ENCODE data around the gene MXD4. TPM values are rescaled to one million over a fixed set of nuclear protein-coding genes. Genes with fewer than 3 reads are reported as not detected.

MXD4 gene
- total and polyA plus RNA-seq, 2 experiments from 2014 or later = 6.9 to 19.9 TPM

- TF ChIP-seq, protein P1, sequence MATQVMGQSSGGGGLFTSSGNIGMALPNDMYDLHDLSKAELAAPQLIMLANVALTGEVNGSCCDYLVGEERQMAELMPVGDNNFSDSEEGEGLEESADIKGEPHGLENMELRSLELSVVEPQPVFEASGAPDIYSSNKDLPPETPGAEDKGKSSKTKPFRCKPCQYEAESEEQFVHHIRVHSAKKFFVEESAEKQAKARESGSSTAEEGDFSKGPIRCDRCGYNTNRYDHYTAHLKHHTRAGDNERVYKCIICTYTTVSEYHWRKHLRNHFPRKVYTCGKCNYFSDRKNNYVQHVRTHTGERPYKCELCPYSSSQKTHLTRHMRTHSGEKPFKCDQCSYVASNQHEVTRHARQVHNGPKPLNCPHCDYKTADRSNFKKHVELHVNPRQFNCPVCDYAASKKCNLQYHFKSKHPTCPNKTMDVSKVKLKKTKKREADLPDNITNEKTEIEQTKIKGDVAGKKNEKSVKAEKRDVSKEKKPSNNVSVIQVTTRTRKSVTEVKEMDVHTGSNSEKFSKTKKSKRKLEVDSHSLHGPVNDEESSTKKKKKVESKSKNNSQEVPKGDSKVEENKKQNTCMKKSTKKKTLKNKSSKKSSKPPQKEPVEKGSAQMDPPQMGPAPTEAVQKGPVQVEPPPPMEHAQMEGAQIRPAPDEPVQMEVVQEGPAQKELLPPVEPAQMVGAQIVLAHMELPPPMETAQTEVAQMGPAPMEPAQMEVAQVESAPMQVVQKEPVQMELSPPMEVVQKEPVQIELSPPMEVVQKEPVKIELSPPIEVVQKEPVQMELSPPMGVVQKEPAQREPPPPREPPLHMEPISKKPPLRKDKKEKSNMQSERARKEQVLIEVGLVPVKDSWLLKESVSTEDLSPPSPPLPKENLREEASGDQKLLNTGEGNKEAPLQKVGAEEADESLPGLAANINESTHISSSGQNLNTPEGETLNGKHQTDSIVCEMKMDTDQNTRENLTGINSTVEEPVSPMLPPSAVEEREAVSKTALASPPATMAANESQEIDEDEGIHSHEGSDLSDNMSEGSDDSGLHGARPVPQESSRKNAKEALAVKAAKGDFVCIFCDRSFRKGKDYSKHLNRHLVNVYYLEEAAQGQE (IDR thresholded peaks at IDR 0.05; ENCODE audit: unreplicated experiment) = no peak
- TF ChIP-seq ZNF114 (CRISPR knock-in tag; IDR thresholded peaks at IDR 0.05) (no peak), NANOG (IDR thresholded peaks at IDR 0.05; ENCODE audit: borderline replicate concordance) (no peak)
Measured at GRCh38 chr4:2231082-2231481, 30.8 kb downstream of the MXD4 start (continued).

GRCh38 chr4:2226261-2226660 lies 35.6 kb downstream of the MXD4 start:
- Mint-ChIP-seq H3K36me3 (ENCODE audit: low read depth) (no peaks in the 10 kb centered on the region; the same call in 2 of the 3 replicates), H3K27me3 (ENCODE audit: insufficient read depth, low read depth, poor library complexity) (peaks cover 5% of the 10 kb centered on the region), H3K4me1 (peaks cover 31% of the 10 kb centered on the region), H3K4me3 (no peak overlapping the region), H3K27ac (no peak overlapping the region; the same call in 1 of the 2 replicates), H3K9me3 (no peaks in the 10 kb centered on the region)
- H4K20me1 ChIP-seq (replicated peaks; ENCODE audit: insufficient read depth) = peaks cover 4% of the 10 kb centered on the region; the same call in 1 of the 2 replicates
- H3K79me2 ChIP-seq (replicated peaks; ENCODE audit: insufficient read depth) = no peaks in the 10 kb centered on the region
- H3F3A ChIP-seq (replicated peaks; ENCODE audit: low read depth) = no peaks in the 10 kb centered on the region; the same call in 1 of the 2 replicates
- no peak for ATAC-seq
- H3K27ac ChIP-seq (ENCODE audit: low read depth) = no peak overlapping the region
- H3K4me3 ChIP-seq = no peak overlapping the region
- H3K27me3 ChIP-seq (ENCODE audit: insufficient read depth) = no peaks in the 10 kb centered on the region
- H3K4me2 ChIP-seq = no peak overlapping the region
- peaks cover 20% of the 10 kb centered on the region for H3K4me1 ChIP-seq (ENCODE audit: insufficient read depth)
- no peak for DNase-seq (ENCODE audit: low spot score)
- no peak overlapping the region for H2AFZ ChIP-seq
- H3K36me3 ChIP-seq (ENCODE audit: insufficient read depth) = no peaks in the 10 kb centered on the region
- no peaks in the 10 kb centered on the region for H3K9me2 ChIP-seq (ENCODE audit: insufficient read depth)
- TF ChIP-seq, protein P1 (IDR thresholded peaks at IDR 0.05; ENCODE audit: unreplicated experiment) = no peak
- TF ChIP-seq NANOG (IDR thresholded peaks at IDR 0.05; ENCODE audit: borderline replicate concordance) (no peak), ZNF114 (CRISPR knock-in tag; IDR thresholded peaks at IDR 0.05) (no peak), STAT1 (IDR thresholded peaks at IDR 0.05; ENCODE audit: unreplicated experiment) (no peak), ETS1 (IDR thresholded peaks at IDR 0.05) (no peak), CREB1 (CRISPR knock-in tag; IDR thresholded peaks at IDR 0.05; ENCODE audit: low read depth) (no peak), EZH2 (IDR thresholded peaks at IDR 0.05; ENCODE audit: low read depth, unreplicated experiment) (no peak)
- TF ChIP-seq, protein P2, sequence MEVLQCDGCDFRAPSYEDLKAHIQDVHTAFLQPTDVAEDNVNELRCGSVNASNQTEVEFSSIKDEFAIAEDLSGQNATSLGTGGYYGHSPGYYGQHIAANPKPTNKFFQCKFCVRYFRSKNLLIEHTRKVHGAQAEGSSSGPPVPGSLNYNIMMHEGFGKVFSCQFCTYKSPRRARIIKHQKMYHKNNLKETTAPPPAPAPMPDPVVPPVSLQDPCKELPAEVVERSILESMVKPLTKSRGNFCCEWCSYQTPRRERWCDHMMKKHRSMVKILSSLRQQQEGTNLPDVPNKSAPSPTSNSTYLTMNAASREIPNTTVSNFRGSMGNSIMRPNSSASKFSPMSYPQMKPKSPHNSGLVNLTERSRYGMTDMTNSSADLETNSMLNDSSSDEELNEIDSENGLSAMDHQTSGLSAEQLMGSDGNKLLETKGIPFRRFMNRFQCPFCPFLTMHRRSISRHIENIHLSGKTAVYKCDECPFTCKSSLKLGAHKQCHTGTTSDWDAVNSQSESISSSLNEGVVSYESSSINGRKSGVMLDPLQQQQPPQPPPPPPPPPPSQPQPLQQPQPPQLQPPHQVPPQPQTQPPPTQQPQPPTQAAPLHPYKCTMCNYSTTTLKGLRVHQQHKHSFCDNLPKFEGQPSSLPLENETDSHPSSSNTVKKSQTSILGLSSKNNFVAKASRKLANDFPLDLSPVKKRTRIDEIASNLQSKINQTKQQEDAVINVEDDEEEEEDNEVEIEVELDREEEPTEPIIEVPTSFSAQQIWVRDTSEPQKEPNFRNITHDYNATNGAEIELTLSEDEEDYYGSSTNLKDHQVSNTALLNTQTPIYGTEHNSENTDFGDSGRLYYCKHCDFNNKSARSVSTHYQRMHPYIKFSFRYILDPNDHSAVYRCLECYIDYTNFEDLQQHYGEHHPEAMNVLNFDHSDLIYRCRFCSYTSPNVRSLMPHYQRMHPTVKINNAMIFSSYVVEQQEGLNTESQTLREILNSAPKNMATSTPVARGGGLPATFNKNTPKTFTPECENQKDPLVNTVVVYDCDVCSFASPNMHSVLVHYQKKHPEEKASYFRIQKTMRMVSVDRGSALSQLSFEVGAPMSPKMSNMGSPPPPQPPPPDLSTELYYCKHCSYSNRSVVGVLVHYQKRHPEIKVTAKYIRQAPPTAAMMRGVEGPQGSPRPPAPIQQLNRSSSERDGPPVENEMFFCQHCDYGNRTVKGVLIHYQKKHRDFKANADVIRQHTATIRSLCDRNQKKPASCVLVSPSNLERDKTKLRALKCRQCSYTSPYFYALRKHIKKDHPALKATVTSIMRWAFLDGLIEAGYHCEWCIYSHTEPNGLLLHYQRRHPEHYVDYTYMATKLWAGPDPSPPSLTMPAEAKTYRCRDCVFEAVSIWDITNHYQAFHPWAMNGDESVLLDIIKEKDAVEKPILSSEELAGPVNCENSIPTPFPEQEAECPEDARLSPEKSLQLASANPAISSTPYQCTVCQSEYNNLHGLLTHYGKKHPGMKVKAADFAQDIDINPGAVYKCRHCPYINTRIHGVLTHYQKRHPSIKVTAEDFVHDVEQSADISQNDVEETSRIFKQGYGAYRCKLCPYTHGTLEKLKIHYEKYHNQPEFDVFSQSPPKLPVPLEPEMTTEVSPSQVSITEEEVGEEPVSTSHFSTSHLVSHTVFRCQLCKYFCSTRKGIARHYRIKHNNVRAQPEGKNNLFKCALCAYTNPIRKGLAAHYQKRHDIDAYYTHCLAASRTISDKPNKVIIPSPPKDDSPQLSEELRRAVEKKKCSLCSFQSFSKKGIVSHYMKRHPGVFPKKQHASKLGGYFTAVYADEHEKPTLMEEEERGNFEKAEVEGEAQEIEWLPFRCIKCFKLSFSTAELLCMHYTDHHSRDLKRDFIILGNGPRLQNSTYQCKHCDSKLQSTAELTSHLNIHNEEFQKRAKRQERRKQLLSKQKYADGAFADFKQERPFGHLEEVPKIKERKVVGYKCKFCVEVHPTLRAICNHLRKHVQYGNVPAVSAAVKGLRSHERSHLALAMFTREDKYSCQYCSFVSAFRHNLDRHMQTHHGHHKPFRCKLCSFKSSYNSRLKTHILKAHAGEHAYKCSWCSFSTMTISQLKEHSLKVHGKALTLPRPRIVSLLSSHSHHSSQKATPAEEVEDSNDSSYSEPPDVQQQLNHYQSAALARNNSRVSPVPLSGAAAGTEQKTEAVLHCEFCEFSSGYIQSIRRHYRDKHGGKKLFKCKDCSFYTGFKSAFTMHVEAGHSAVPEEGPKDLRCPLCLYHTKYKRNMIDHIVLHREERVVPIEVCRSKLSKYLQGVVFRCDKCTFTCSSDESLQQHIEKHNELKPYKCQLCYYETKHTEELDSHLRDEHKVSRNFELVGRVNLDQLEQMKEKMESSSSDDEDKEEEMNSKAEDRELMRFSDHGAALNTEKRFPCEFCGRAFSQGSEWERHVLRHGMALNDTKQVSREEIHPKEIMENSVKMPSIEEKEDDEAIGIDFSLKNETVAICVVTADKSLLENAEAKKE (CRISPR knock-in tag; IDR thresholded peaks at IDR 0.05) = no peak
